ENCODE measurements around the gene YY1. TPM values are rescaled to one million over a fixed set of nuclear protein-coding genes. Genes with fewer than 3 reads are reported as not detected.

The YY1 gene
- total and polyA plus RNA-seq, 2 of the 8 experiments (the other 6 are each of a cell fraction or from before 2014, with no cell fraction given) = 26.4 to 106 TPM

DNA sequence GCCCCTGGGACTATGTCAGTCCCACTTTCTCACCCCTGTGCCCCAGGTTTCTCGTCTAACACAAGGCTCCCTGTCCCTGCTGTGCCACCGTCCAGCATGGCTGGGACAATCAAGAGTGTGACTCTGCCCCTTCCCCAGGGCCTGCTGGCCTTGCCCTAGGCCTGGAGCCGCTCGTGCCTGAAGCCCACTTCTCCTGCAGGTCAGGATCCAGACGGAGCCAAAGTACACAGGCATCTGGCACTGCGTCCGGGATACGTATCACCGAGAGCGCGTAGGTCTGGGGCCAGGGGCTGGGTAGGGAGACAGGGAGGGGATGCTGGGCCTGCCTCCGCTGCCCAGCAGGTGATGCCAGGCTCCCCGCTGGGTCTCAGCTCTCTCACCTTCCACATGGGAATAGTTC is 87.0 kb downstream of the YY1 start:
- H4K5ac ChIP-seq (ENCODE audit: insufficient read length, low read depth, low read length) = no peak overlapping the region
- no peak overlapping the region for H2BK12ac ChIP-seq (ENCODE audit: low read depth, low read length)
- no peaks in the 10 kb centered on the region for H4K20me1 ChIP-seq (replicated peaks in 1 of 2; ENCODE audit: control insufficient read depth in 1 of 2, insufficient read depth in 2 of 2, low read length in 2 of 2)
- no peaks in the 10 kb centered on the region for H3K79me2 ChIP-seq (ENCODE audit: control insufficient read depth in 1 of 2, insufficient read depth in 2 of 2, low read length in 2 of 2)
- H3K14ac ChIP-seq (ENCODE audit: insufficient read length) = no peak overlapping the region
- no peaks in the 10 kb centered on the region for H3K36me3 ChIP-seq (ENCODE audit: control insufficient read depth in 2 of 4, insufficient read depth in 4 of 4, low read length in 3 of 4)
- no peak overlapping the region for H3K4me2 ChIP-seq (ENCODE audit: insufficient read depth in 1 of 2, low read depth in 2 of 2, low read length in 2 of 2)
- H3K18ac ChIP-seq (ENCODE audit: extremely low read depth, low read length) = no peak overlapping the region
- FAIRE-seq (no peak), DNase-seq (ENCODE audit: low read depth in 1 of 2, low spot score in 2 of 2) (no peak)
- no peak overlapping the region for H3K23ac ChIP-seq (ENCODE audit: insufficient read length)
- no peak overlapping the region for H3K27ac ChIP-seq (ENCODE audit: low read depth, low read length)
- no peak overlapping the region for H2BK5ac ChIP-seq (ENCODE audit: low read depth, low read length)
- no peak overlapping the region for H2AFZ ChIP-seq (ENCODE audit: low read length)
- H3K4ac ChIP-seq (replicated peaks; ENCODE audit: insufficient read length, low read depth, low read length) = no peak overlapping the region
- CTCF ChIA-PET (ENCODE audit: partially characterized antibody) = interaction anchor here (0.6 kb wide), 1 partner anchor 213 kb away, joined by 3 read pairs; no protein-coding TSS in a partner anchor
- H2BK120ac ChIP-seq (replicated peaks; ENCODE audit: low read depth, low read length) = no peak overlapping the region
- H4K8ac ChIP-seq (ENCODE audit: extremely low read depth, insufficient read depth, low read length) = no peak overlapping the region
- H3K9me3 ChIP-seq (ENCODE audit: insufficient read depth in 2 of 2, low read depth in 1 of 2, low read length in 1 of 2) = no peaks in the 10 kb centered on the region
- H4K91ac ChIP-seq (replicated peaks; ENCODE audit: insufficient read length, low read length) = no peak overlapping the region
- no peaks in the 10 kb centered on the region for H3K27me3 ChIP-seq (replicated peaks in 1 of 4; ENCODE audit: control insufficient read depth in 3 of 4, extremely low read depth in 1 of 4, insufficient read depth in 3 of 4, low read length in 3 of 4)
- H3K56ac ChIP-seq (replicated peaks; ENCODE audit: insufficient read length, low read depth, low read length) = no peak overlapping the region
- no peak overlapping the region for H3K4me3 ChIP-seq (ENCODE audit: extremely low read depth in 1 of 4, insufficient read depth in 2 of 4, low read depth in 3 of 4, low read length in 4 of 4)
- no peak overlapping the region for H2BK15ac ChIP-seq (ENCODE audit: low read length)
- H3K79me1 ChIP-seq (ENCODE audit: low read depth, low read length) = no peaks in the 10 kb centered on the region
- POLR2A ChIA-PET (ENCODE audit: partially characterized antibody) = interaction anchor here (1.0 to 1.2 kb wide), 2 partner anchors 23 to 45 kb away, joined by 3 read pairs; no protein-coding TSS in a partner anchor
- WGBS, 2 experiments (ENCODE audit: extremely low coverage in 1 of 2, insufficient coverage in 1 of 2, insufficient read length in 1 of 2, insufficient replicate concordance in 2 of 2, low coverage in 1 of 2, low lambda C conversion rate in 2 of 2, missing lambda C conversion rate in 1 of 2) = 93% methylated on average over 13 of the region's 13 CpGs; no CpG with 5 or more reads in 1 of the 2 experiments
- peaks cover 0 to 4% (median 0%) of the 10 kb centered on the region in 4 experiments; a peak in 1 of 7 replicates for H3K4me1 ChIP-seq (replicated peaks in 1 of 4; ENCODE audit: control insufficient read depth in 3 of 4, insufficient read depth in 4 of 4, low read length in 3 of 4)
- H2AK5ac ChIP-seq (ENCODE audit: low read depth, low read length) = no peak overlapping the region
- no peaks in the 10 kb centered on the region; the same call in 1 of the 2 replicates for H3K23me2 ChIP-seq (ENCODE audit: low read depth, low read length)
- H2BK20ac ChIP-seq (ENCODE audit: low read length) = no peak overlapping the region
- H3K9ac ChIP-seq (replicated peaks in 1 of 4; ENCODE audit: extremely low read depth in 1 of 4, low read depth in 3 of 4, low read length in 3 of 4) = no peak overlapping the region
- TF ChIP-seq SP1 (IDR thresholded peaks at IDR 0.05; ENCODE audit: low read depth, low read length) (no peak), RXRA (IDR thresholded peaks at IDR 0.05; ENCODE audit: insufficient read depth, low read depth, low read length) (no peak), TAF1 (IDR thresholded peaks at IDR 0.05; ENCODE audit: low read depth, low read length) (no peak), CBX5 (IDR thresholded peaks at IDR 0.05; ENCODE audit: low read depth, low read length) (no peak), KDM4A (IDR thresholded peaks at IDR 0.05; ENCODE audit: low read depth, low read length, severe bottlenecking) (no peak), SP2 (IDR thresholded peaks at IDR 0.05; ENCODE audit: low read length) (no peak), NANOG (IDR thresholded peaks at IDR 0.05; ENCODE audit: insufficient read depth, low read depth, low read length, poor library complexity, severe bottlenecking) (no peak), GABPA (IDR thresholded peaks at IDR 0.05; ENCODE audit: borderline replicate concordance, insufficient read depth, low read length) (no peak), JUND (IDR thresholded peaks at IDR 0.05; ENCODE audit: low read length) (no peak), POU5F1 (IDR thresholded peaks at IDR 0.05; ENCODE audit: low read depth, low read length) (no peak)
- TF ChIP-seq, protein P1, sequence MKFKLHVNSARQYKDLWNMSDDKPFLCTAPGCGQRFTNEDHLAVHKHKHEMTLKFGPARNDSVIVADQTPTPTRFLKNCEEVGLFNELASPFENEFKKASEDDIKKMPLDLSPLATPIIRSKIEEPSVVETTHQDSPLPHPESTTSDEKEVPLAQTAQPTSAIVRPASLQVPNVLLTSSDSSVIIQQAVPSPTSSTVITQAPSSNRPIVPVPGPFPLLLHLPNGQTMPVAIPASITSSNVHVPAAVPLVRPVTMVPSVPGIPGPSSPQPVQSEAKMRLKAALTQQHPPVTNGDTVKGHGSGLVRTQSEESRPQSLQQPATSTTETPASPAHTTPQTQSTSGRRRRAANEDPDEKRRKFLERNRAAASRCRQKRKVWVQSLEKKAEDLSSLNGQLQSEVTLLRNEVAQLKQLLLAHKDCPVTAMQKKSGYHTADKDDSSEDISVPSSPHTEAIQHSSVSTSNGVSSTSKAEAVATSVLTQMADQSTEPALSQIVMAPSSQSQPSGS (IDR thresholded peaks at IDR 0.05; ENCODE audit: low read length) = no peak
- TF ChIP-seq, protein P2, sequence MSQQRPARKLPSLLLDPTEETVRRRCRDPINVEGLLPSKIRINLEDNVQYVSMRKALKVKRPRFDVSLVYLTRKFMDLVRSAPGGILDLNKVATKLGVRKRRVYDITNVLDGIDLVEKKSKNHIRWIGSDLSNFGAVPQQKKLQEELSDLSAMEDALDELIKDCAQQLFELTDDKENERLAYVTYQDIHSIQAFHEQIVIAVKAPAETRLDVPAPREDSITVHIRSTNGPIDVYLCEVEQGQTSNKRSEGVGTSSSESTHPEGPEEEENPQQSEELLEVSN (IDR thresholded peaks at IDR 0.05) = no peak
